Measurements from ENCODE around the gene DYNC1H1. TPM values are rescaled to one million over a fixed set of nuclear protein-coding genes. Genes with fewer than 3 reads are reported as not detected.

The DYNC1H1 gene
- total RNA-seq, 4 donors from 2014 or later, result 338 to 524 (median 432) TPM

DNA sequence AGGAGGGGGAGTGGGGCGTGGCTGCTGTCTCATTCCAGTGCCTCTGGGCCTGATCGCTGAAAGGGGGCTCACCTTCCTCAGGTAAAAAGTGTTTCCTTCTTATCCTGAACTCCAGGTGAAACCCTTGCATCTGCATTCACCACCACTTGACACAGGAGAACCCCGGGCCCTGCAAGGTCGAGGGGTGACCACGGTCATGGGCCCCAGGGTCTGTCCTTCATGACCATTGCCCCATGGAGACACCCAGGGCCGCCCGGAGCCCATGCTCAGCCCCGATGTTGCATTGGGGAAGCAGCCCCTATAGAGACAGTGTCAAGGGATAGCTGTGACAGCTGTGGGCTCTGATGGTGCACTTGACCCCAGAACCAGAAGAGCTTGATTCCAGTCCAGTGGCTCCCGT is 34.4 kb upstream of the DYNC1H1 start:
- TF ChIP-seq, protein P1, sequence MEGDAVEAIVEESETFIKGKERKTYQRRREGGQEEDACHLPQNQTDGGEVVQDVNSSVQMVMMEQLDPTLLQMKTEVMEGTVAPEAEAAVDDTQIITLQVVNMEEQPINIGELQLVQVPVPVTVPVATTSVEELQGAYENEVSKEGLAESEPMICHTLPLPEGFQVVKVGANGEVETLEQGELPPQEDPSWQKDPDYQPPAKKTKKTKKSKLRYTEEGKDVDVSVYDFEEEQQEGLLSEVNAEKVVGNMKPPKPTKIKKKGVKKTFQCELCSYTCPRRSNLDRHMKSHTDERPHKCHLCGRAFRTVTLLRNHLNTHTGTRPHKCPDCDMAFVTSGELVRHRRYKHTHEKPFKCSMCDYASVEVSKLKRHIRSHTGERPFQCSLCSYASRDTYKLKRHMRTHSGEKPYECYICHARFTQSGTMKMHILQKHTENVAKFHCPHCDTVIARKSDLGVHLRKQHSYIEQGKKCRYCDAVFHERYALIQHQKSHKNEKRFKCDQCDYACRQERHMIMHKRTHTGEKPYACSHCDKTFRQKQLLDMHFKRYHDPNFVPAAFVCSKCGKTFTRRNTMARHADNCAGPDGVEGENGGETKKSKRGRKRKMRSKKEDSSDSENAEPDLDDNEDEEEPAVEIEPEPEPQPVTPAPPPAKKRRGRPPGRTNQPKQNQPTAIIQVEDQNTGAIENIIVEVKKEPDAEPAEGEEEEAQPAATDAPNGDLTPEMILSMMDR (IDR thresholded peaks at IDR 0.05; ENCODE audit: low read depth), result no peak

DNA sequence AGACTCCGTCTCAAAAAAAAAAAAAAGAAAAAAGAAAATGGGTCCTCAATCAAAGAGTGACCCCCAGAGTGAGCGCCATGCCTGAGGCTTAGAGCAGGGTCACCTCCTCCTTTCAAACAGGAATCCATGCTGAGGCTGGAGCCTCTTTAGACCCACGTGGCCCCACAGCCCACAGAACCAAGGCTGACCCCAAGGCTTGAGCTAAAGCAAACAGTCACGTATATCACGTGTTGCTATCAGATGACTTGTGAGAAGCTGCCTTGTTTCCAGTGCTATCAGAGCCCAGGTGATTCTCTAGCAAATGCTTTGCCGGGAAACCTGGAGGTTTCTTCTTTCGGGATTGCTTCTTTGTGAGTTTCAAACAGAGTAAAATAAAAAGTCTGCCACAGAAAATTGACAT is 31.7 kb upstream of the DYNC1H1 start:
- TF ChIP-seq, protein P1 (IDR thresholded peaks at IDR 0.05; ENCODE audit: low read depth), result no peak

DNA sequence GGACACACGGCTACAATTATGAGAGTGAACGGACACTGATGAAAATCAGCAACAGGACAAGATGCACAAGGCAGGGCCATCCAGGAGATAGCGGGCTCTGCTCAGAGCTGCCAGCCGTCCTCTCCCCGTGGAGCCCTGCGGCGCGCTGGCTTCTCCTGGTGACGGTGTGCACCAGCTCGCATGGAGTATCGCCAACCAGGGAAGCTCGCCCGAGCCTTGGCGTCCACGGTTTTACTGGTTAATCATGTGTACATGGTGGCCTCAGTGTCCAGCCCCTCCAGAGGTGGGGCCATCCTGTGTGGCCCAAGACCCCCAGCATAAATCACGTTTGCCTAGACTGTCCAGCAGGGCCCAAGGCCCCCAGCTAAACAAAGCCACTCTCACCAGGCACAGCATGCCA is 31.2 kb upstream of the DYNC1H1 start:
- TF ChIP-seq, protein P1 (IDR thresholded peaks at IDR 0.05; ENCODE audit: low read depth), result no peak

DNA sequence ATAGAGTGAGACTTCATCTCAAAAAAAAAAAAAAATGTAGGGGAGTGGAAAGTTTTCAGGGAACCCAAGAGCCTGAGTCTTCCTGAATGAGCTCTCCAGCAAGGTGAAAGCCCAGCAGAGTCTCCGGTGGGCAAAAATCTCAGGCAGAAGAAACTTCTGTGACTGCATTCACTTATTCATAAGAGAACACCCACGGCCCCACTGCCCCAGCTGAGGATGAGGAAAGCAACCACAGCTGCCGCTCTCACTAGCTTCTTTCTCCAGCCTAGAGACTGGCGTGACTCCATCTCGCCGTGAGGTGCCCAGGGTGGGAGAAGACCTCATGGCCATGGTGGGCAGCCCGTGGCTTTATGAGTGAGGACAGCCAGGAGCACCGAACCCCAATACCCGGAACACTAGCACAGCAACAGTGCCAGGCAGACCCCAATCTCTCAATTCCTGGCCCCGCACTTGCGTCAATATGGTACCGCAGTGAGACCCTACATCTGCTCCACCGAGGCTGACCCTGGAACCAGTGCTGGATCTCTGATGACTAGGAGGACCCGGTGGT is 29.7 kb upstream of the DYNC1H1 start:
- TF ChIP-seq, protein P1 (IDR thresholded peaks at IDR 0.05; ENCODE audit: low read depth), result no peak

DNA sequence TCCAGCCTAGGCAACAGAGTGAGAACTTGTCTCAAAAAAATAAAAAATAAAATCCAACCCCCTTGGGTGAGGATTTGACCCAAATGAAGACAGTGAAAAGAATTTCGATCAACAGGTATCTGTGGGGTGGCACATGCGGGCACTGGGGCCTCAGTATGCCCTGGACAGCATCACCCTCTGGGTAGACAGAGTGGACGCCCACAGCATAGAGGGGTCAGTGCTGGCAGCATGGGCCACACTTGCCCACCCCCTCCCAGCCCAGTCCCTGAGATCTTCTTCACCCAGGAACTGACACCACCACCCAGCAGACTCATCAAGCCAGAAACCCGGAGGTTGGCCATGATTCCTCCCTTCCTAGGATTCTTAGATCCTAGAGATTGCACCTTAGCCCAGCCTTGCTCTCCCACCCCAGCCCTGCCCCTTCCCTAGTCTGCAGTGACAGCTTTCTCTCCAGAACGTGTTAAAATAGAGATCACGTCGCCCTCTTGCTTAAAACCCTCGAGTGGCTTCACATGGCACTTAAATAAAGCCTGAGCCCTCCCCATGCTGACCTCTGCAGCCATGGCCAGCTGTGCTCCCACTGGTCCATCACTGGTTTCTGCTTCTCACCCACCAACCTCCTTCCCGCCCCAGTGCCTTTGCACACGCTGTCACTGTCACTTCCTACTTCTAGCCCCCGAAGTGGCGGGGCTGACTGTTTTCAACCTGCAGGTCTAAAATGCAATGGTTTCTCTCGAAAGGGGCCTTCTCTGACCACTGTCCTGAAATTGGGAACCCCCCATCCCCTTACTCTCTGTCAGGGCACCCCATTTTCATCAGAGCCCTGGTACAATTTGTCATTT is 26.2 kb upstream of the DYNC1H1 start:
- TF ChIP-seq, protein P1 (IDR thresholded peaks at IDR 0.05; ENCODE audit: low read depth), result no peak

- TF ChIP-seq, protein P1 (IDR thresholded peaks at IDR 0.05; ENCODE audit: low read depth), result no peak
Measured at GRCh38 chr14:101939646-101940170, 24.7 kb upstream of the DYNC1H1 start.

GRCh38 chr14:101944451-101944850 is 19.9 kb upstream of the DYNC1H1 start:
- TF ChIP-seq, protein P1 (IDR thresholded peaks at IDR 0.05; ENCODE audit: low read depth), result no peak

Measured in subcutaneous adipose tissue (tissue), 4 donors.